ENCODE results near the gene FBXL16.

FBXL16 gene

DNA sequence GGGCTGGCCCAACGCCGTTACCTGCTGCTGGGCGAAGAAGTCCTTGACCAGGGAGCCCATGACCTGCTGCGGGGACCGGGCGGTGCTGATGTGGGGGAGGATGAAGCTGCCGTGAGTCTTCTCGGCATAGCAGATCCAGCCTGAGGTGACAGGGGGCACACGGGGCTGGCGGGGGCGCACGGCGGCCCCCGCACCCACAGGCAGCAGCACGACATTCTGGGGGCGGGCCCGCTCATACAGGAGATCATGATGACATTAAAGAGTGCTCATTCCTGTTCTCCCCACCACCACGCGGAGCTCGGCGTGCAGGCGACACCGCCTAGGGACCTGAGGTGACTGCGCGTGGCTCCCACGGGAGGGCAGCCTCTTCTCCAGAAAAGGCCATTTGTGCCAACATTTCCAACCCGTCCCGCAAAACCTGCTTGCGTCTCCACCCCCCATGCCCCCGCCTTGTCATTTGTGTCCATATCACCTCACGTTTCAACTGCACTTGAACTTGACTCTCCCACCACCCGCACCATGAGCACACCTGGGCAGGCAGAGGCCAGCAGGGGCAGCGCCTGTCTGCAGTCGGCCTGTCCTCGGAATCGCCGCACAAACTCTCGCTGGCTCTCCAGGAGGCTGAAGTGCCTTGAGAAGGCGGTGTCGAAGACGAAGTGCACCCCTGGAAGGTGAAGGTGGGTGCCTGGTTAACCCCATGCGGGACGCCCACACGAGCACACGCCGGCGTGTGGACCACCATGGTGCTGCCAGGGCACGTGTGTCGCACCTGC, 28.8 kb upstream of the FBXL16 start:
- Histone ChIP-seq H3K36me3 (replicated peaks; ENCODE audit: insufficient read depth, low read length) (no peaks in the 10 kb centered on the region), H2AFZ (ENCODE audit: low read length) (no peak overlapping the region), H3K4me2 (ENCODE audit: low read depth, low read length) (peak overlapping the region; percentile 69; the same call in 1 of the 2 replicates), H3K9me3 (replicated peaks; ENCODE audit: insufficient read depth, low read length) (no peaks in the 10 kb centered on the region), H3K4me3 (ENCODE audit: low read length) (no peak overlapping the region), H3K9me2 (replicated peaks; ENCODE audit: insufficient read depth, low read length) (no peaks in the 10 kb centered on the region), H3K9ac (ENCODE audit: low read length) (no peak overlapping the region), H3K79me2 (ENCODE audit: low read length) (peaks cover 2% of the 10 kb centered on the region), H4K20me1 (ENCODE audit: insufficient read depth, low read length) (no peaks in the 10 kb centered on the region), H3K27ac (ENCODE audit: low read length) (no peak overlapping the region), H3K27me3 (replicated peaks; ENCODE audit: insufficient read depth, low read length) (no peaks in the 10 kb centered on the region), H3F3A (ENCODE audit: insufficient read depth, low read length) (peaks cover 25% of the 10 kb centered on the region), H3K4me1 (ENCODE audit: low read length) (peaks cover 32% of the 10 kb centered on the region)
- TF ChIP-seq, protein P1, sequence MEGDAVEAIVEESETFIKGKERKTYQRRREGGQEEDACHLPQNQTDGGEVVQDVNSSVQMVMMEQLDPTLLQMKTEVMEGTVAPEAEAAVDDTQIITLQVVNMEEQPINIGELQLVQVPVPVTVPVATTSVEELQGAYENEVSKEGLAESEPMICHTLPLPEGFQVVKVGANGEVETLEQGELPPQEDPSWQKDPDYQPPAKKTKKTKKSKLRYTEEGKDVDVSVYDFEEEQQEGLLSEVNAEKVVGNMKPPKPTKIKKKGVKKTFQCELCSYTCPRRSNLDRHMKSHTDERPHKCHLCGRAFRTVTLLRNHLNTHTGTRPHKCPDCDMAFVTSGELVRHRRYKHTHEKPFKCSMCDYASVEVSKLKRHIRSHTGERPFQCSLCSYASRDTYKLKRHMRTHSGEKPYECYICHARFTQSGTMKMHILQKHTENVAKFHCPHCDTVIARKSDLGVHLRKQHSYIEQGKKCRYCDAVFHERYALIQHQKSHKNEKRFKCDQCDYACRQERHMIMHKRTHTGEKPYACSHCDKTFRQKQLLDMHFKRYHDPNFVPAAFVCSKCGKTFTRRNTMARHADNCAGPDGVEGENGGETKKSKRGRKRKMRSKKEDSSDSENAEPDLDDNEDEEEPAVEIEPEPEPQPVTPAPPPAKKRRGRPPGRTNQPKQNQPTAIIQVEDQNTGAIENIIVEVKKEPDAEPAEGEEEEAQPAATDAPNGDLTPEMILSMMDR (IDR thresholded peaks at IDR 0.05; ENCODE audit: low read length), result no peak
- TF ChIP-seq EZH2 (optimal IDR thresholded peaks at IDR 0.05; ENCODE audit: low read depth, low read length) (no peak), EZH2phosphoT487 (IDR thresholded peaks at IDR 0.05; ENCODE audit: low read length) (no peak)
- DNase-seq, result no peak

DNA sequence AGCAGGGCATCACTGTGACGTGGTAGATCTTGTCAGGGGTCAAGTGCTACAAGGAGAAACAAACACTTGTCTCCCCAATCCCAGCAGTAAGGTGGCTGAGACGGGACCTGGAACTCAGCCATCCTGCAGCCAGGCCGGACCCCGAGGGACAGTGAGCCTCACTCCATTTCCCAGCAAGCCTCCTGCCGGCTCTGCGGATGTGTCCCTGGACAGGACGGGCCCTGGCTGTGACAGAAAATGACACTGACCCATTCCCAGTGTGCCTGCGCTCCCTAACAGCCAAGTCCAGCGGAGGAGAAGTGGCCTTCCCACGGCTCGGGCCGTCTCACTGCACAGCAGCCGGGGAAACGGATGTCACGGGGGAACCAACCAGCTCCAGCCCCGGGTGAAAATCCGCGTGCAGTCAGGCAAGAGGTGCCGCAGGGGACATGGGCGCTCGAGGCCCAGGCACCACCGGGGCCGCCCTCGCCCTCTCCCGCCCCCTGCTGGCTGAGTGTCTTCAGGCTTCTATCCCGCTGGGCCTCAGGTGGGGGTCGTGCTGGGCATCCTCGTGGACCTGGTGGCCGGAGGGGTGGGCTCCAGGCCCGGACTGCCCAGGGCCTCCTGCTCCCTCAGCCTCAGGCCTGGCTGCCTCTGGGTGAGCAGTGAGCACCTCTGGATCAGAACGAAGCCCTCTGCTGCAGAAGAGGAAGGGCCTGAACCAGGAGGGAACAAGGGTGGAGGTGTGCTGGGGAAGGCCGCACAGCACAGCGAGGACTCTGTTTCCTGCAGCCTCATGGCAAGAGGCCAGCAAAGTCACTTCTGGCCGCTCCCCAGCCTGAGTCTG, 28.0 kb upstream of the FBXL16 start:
- Histone ChIP-seq H3F3A (ENCODE audit: insufficient read depth, low read length) (peaks cover 25% of the 10 kb centered on the region), H3K79me2 (ENCODE audit: low read length) (no peaks in the 10 kb centered on the region), H4K20me1 (ENCODE audit: insufficient read depth, low read length) (no peaks in the 10 kb centered on the region), H2AFZ (ENCODE audit: low read length) (no peak overlapping the region), H3K27me3 (replicated peaks; ENCODE audit: insufficient read depth, low read length) (no peaks in the 10 kb centered on the region), H3K4me3 (ENCODE audit: low read length) (no peak overlapping the region), H3K4me1 (ENCODE audit: low read length) (peaks cover 32% of the 10 kb centered on the region), H3K27ac (ENCODE audit: low read length) (no peak overlapping the region), H3K9ac (ENCODE audit: low read length) (no peak overlapping the region), H3K4me2 (ENCODE audit: low read depth, low read length) (no peak overlapping the region), H3K9me3 (replicated peaks; ENCODE audit: insufficient read depth, low read length) (no peaks in the 10 kb centered on the region), H3K36me3 (replicated peaks; ENCODE audit: insufficient read depth, low read length) (no peaks in the 10 kb centered on the region), H3K9me2 (replicated peaks; ENCODE audit: insufficient read depth, low read length) (no peaks in the 10 kb centered on the region)
- TF ChIP-seq EZH2phosphoT487 (IDR thresholded peaks at IDR 0.05; ENCODE audit: low read length), result no peak
- TF ChIP-seq, protein P1 (IDR thresholded peaks at IDR 0.05; ENCODE audit: low read length), result peak; percentile 30
- no peak for DNase-seq

DNA sequence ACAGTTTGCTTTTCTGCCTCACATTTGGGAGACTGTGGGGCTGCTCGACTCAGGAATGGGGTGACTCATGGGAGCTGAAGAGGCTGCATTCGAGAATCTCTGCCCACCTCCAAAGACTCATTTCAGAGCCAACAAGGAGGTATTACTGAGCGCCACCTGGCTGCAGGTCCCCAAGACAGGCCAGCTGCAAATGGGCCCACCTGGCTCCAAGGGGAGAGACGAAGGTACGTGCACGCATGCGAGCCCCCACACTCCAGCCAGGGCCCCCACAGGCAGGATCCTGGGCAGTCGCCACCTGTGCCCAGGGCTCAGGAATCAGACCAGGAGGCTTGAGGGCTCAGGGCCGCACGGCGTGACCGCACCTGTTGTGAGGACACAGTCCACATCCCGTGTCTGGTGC, 27.3 kb upstream of the FBXL16 start:
- Histone ChIP-seq H3F3A (ENCODE audit: insufficient read depth, low read length) (peaks cover 25% of the 10 kb centered on the region), H3K36me3 (replicated peaks; ENCODE audit: insufficient read depth, low read length) (no peaks in the 10 kb centered on the region), H3K4me3 (ENCODE audit: low read length) (no peak overlapping the region), H4K20me1 (ENCODE audit: insufficient read depth, low read length) (no peaks in the 10 kb centered on the region), H3K79me2 (ENCODE audit: low read length) (no peaks in the 10 kb centered on the region), H3K9me2 (replicated peaks; ENCODE audit: insufficient read depth, low read length) (no peaks in the 10 kb centered on the region), H3K4me1 (ENCODE audit: low read length) (peaks cover 32% of the 10 kb centered on the region), H3K4me2 (ENCODE audit: low read depth, low read length) (no peak overlapping the region), H3K27me3 (replicated peaks; ENCODE audit: insufficient read depth, low read length) (no peaks in the 10 kb centered on the region), H3K9ac (ENCODE audit: low read length) (no peak overlapping the region), H2AFZ (ENCODE audit: low read length) (no peak overlapping the region), H3K9me3 (replicated peaks; ENCODE audit: insufficient read depth, low read length) (no peaks in the 10 kb centered on the region), H3K27ac (ENCODE audit: low read length) (no peak overlapping the region)
- DNase-seq, result no peak
- TF ChIP-seq EZH2 (optimal IDR thresholded peaks at IDR 0.05; ENCODE audit: low read depth, low read length) (no peak), EZH2phosphoT487 (IDR thresholded peaks at IDR 0.05; ENCODE audit: low read length) (no peak)
- TF ChIP-seq, protein P1 (IDR thresholded peaks at IDR 0.05; ENCODE audit: low read length), result no peak
